MM.1S (cell line): ENCODE measurements around the gene FETUB.

Experiments used
- CTCF ChIP-seq: fragments of 300-600 bp; sonication (generic); IDR thresholded peaks from 2 replicates; pipeline ENCODE4 v1.5.1; 2016; ENCODE audit warnings: antibody characterized with exemption, low read length, mixed read lengths
- EZH2phosphoT487 ChIP-seq: fragments of 300-600 bp; sonication (generic); IDR thresholded peaks from 2 replicates; pipeline ENCODE4 v1.6.1; 2018; ENCODE audit warnings: antibody characterized with exemption, low read length

DNA sequence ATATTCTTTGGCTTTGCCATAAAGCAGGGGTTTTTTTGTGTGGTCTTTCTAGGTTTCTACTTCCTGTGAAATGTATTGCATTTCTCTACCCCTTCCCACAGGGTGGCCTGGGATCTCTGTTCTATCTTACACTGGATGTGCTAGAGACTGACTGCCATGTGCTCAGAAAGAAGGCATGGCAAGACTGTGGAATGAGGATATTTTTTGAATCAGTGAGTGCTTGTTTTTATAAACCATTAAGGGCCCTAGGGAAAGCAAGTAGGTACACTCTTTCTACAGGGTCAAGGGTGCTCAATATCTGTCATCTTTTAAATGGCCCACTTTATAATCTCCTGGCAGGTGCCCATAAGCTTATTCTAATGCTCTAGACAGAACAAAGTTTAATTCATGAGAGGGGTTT is 730 bp downstream of the FETUB start:
- no peak for TF ChIP-seq CTCF
- no peak for TF ChIP-seq EZH2phosphoT487
